Measurements from ENCODE around the gene SLC18A3. TPM values are rescaled to one million over a fixed set of nuclear protein-coding genes. Genes with fewer than 3 reads are reported as not detected.

The SLC18A3 gene
- total RNA-seq, 1 experiment from 2014 or later: not detected

DNA sequence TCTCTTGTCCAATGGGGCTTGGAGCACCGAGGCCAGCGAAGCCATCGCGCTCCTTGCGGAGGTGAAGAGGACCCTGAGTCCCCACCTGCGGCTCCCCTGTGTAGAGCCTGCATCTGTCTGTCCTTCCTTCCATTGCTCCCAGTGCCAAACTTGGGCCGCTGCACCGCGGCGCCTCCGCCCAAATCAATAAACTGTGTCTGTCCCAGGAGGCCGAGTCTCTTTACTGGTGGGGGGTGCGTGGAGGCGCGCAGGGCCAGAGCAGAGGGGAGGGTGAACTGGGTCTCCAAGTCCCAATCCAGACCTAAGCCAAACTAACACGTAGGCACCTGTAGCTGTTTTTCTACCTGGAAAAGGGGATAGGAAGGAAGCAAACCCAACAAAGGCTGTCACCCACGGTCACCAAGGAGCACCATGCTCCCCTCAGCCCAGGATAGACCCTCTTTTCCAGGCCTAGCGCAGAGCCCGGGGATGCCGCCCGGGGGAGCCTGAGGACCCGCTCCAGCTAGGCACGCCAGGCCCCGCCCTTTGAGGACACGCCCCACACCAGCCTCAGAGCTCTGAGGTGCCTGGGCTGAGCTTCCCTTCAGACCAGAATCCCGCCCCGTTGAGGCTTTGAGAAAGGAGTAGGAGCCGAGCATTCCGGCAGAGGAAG, 2.5 kb downstream of the SLC18A3 start:
- CTCF ChIA-PET: interaction anchor here (0.7 kb wide), 1 partner anchor 895 kb away, joined by 3 read pairs; no protein-coding TSS in a partner anchor

DNA sequence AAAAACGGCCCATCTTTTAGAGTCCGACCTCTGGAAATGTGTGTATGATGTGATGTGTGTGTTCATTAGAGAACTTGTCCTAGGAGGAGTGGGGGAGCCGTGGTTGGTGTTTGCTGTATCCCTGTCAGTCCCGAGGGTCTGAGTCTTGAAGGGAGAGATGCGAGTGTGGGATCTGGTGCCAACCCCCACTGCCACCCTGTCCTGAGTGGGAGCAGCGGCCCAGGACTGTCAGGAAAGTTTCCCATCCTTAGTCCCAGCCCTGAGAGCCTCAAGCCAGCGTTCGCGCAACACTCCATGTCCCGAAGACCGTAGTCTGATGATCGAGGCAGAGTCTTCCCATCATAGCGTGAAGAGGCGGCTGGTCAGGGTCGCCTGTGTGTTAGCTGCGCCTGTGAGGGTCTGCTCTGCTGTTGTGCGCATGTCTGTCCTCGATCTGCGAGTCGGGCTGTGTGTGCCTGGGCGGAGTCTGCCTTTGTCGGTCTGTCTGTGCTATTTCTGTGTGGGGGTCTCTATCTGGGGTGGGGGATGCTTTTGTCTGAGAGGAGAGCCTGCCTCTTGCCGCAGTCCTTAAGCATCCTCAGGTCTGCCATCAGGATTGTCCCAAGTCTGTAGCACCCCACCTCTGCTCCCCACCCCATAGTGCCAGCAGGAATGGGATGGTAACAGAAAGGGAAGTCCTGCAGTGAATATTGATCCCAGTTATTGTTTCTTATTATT, 3.2 kb downstream of the SLC18A3 start:
- DNase-seq: no peak
- CTCF ChIA-PET: no interaction called here
- Mint-ChIP-seq H3K27me3 (ENCODE audit: unreplicated experiment) (peaks cover 81% of the 10 kb centered on the region), H3K9me3 (ENCODE audit: low read depth, unreplicated experiment) (peaks cover 6% of the 10 kb centered on the region), H3K36me3 (ENCODE audit: insufficient read depth, unreplicated experiment) (no peaks in the 10 kb centered on the region), H3K4me3 (ENCODE audit: low read depth, unreplicated experiment) (no peak overlapping the region), H3K4me1 (ENCODE audit: low read depth, unreplicated experiment) (no peaks in the 10 kb centered on the region), H3K27ac (ENCODE audit: unreplicated experiment) (no peak overlapping the region)
- no TSS peak for BruUV-seq (replicated peaks)
- intact Hi-C loops (cut with micrococcal nuclease; ENCODE audit: unreplicated experiment): no loop called here
- TF ChIP-seq, protein P1, sequence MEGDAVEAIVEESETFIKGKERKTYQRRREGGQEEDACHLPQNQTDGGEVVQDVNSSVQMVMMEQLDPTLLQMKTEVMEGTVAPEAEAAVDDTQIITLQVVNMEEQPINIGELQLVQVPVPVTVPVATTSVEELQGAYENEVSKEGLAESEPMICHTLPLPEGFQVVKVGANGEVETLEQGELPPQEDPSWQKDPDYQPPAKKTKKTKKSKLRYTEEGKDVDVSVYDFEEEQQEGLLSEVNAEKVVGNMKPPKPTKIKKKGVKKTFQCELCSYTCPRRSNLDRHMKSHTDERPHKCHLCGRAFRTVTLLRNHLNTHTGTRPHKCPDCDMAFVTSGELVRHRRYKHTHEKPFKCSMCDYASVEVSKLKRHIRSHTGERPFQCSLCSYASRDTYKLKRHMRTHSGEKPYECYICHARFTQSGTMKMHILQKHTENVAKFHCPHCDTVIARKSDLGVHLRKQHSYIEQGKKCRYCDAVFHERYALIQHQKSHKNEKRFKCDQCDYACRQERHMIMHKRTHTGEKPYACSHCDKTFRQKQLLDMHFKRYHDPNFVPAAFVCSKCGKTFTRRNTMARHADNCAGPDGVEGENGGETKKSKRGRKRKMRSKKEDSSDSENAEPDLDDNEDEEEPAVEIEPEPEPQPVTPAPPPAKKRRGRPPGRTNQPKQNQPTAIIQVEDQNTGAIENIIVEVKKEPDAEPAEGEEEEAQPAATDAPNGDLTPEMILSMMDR (IDR thresholded peaks at IDR 0.05; ENCODE audit: unreplicated experiment): no peak

More for the DNA sequence above, 2.5 kb downstream of the SLC18A3 start:
- Mint-ChIP-seq H3K9me3 (ENCODE audit: low read depth, unreplicated experiment) (peaks cover 6% of the 10 kb centered on the region), H3K4me1 (ENCODE audit: low read depth, unreplicated experiment) (no peaks in the 10 kb centered on the region), H3K27me3 (ENCODE audit: unreplicated experiment) (peaks cover 81% of the 10 kb centered on the region), H3K27ac (ENCODE audit: unreplicated experiment) (no peak overlapping the region), H3K36me3 (ENCODE audit: insufficient read depth, unreplicated experiment) (no peaks in the 10 kb centered on the region), H3K4me3 (ENCODE audit: low read depth, unreplicated experiment) (no peak overlapping the region)
- TF ChIP-seq, protein P1 (IDR thresholded peaks at IDR 0.05; ENCODE audit: unreplicated experiment): no peak
- intact Hi-C loops (cut with micrococcal nuclease; ENCODE audit: unreplicated experiment): no loop called here
- DNase-seq: peak; percentile 9
- BruUV-seq (replicated peaks): no TSS peak

DNA sequence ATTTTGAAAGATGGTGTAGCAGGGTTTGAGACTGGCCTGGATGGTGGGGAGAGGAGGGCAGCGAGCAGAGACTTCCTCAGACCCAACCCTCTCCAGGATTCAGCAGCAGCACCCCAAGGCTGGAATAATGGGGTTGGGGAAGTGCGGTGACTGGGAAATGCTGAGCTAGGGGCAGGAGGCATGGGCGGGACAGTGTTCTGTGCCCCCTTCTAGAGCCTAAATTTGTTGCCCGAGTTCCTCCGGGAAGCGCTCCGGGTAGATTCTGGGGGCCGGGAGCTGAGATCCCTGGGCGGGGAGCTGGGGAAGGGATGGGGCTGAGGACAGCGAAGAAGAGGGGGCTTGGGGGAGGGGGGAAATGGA, 3.8 kb downstream of the SLC18A3 start, which contains the start of gene CHAT:
TSS of gene CHAT (plus strand) at position 156 of the 360 bp plus-strand sequence. CDS start at position 309, 153 bp downstream.
- Mint-ChIP-seq H3K36me3 (ENCODE audit: insufficient read depth, unreplicated experiment) (no peaks in the 10 kb centered on the region), H3K4me1 (ENCODE audit: low read depth, unreplicated experiment) (no peaks in the 10 kb centered on the region), H3K4me3 (ENCODE audit: low read depth, unreplicated experiment) (no peak within 1 kb of the TSS), H3K27me3 (ENCODE audit: unreplicated experiment) (peaks cover 81% of the 10 kb centered on the region), H3K9me3 (ENCODE audit: low read depth, unreplicated experiment) (peaks cover 6% of the 10 kb centered on the region), H3K27ac (ENCODE audit: unreplicated experiment) (no peak within 1 kb of the TSS)
- TF ChIP-seq, protein P1 (IDR thresholded peaks at IDR 0.05; ENCODE audit: unreplicated experiment): no peak
- DNase-seq: no peak
- CTCF ChIA-PET: no interaction called here
- BruUV-seq (replicated peaks): no TSS peak
- intact Hi-C loops (cut with micrococcal nuclease; ENCODE audit: unreplicated experiment): no loop called here

DNA sequence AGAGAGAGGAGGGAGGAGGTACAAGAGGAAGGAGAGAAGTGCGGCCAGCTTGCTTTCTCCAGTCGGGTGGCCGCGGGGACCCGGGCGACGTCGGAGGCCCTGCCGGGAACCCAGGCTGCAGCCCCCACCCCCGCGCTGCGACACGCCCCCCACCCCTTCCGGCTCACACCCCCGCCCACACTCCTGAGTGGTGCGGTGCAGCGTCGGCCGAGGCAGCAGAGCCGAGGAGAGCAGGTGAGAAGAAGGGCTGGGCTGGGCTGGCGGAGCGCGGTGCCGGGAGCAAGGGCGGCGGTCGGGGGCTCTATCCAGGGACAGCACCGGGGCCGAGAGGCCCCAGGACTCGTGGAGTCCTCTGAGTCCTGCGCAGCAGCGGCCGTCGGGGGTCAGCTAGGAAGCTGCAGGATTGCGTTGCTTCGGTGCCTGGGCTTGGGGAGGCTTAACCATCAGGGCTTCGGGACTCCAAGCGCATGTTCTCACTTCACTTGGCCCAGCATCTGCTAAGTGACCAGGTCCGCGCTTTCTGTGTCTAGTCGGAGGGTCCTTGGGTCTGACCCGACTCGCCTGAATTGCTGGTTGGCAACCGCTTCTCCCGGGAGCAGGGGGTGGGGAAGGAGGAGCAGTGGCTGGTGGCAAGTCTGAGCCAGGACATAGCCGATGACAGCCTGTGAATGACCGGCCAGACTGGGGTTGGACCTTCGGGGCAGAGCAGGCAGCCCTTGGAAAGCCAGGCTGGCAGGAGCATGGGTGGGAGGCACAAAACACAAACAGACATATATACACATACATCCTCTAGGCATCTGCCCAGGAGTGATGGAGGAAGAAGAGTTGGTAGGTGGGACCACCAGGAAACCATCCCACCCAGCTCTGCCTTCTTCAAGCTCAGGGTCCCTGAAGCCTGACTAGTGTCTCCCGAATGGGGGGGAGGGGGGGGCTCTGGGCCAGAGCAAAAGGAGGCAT, 4.4 kb downstream of the SLC18A3 start:
- H3K9me3 Mint-ChIP-seq (ENCODE audit: low read depth, unreplicated experiment): peaks cover 6% of the 10 kb centered on the region
- H3K36me3 Mint-ChIP-seq (ENCODE audit: insufficient read depth, unreplicated experiment): no peaks in the 10 kb centered on the region
- BruUV-seq (replicated peaks): no TSS peak
- peaks cover 81% of the 10 kb centered on the region for H3K27me3 Mint-ChIP-seq (ENCODE audit: unreplicated experiment)
- H3K4me1 Mint-ChIP-seq (ENCODE audit: low read depth, unreplicated experiment): no peaks in the 10 kb centered on the region
- CTCF ChIA-PET: no interaction called here
- no peak overlapping the region for H3K4me3 Mint-ChIP-seq (ENCODE audit: low read depth, unreplicated experiment)
- no peak for DNase-seq
- TF ChIP-seq, protein P1 (IDR thresholded peaks at IDR 0.05; ENCODE audit: unreplicated experiment): no peak
- no peak overlapping the region for H3K27ac Mint-ChIP-seq (ENCODE audit: unreplicated experiment)
- intact Hi-C loops (cut with micrococcal nuclease; ENCODE audit: unreplicated experiment): no loop called here

All from Calu3 (cell line).